ENCODE measurements around the gene HHAT. TPM values are rescaled to one million over a fixed set of nuclear protein-coding genes. Genes with fewer than 3 reads are reported as not detected.

HHAT gene
- total and polyA plus RNA-seq, 2 donors (not counting 3 experiments of a cell fraction or from before 2014, with no cell fraction given) = 2.4 to 4.3 TPM

GRCh38 chr1:210446479-210446878 is 117.8 kb downstream of the HHAT start:
- no peak for FAIRE-seq
- BruUV-seq (replicated peaks) = no TSS peak

More at GRCh38 chr1:210446479-210446878, 117.8 kb downstream of the HHAT start:
- Histone ChIP-seq H3K4me1 (ENCODE audit: control insufficient read depth, extremely low read depth, insufficient read depth, low read length) (no peaks in the 10 kb centered on the region), H2AFZ (ENCODE audit: low read depth, low read length) (no peak overlapping the region), H3K27ac (ENCODE audit: insufficient read depth, low read depth, low read length) (no peak overlapping the region), H4K20me1 (replicated peaks; ENCODE audit: control insufficient read depth, extremely low read depth, insufficient read depth, low read length) (no peaks in the 10 kb centered on the region), H3K9ac (replicated peaks; ENCODE audit: extremely low read depth, insufficient read depth, low read length) (no peak overlapping the region), H3K4me3 (replicated peaks in 1 of 3; ENCODE audit: insufficient read depth in 1 of 3, low read depth in 1 of 3, low read length in 3 of 3) (no peak overlapping the region), H3K9me1 (replicated peaks; ENCODE audit: control insufficient read depth, extremely low read depth, insufficient read depth, low read length) (no peaks in the 10 kb centered on the region), H3K36me3 (ENCODE audit: control insufficient read depth in 2 of 2, extremely low read depth in 1 of 2, insufficient read depth in 2 of 2, low read length in 2 of 2) (no peaks in the 10 kb centered on the region), H3K79me2 (ENCODE audit: control insufficient read depth, insufficient read depth, low read length) (no peaks in the 10 kb centered on the region), H3K9me3 (replicated peaks; ENCODE audit: control insufficient read depth, insufficient read depth, low read length) (no peaks in the 10 kb centered on the region), H3K4me2 (ENCODE audit: insufficient read depth, low read length) (no peak overlapping the region), H3K27me3 (ENCODE audit: control insufficient read depth in 2 of 2, insufficient read depth in 2 of 2, low read length in 2 of 2) (no peaks in the 10 kb centered on the region)
- dilution Hi-C loops (cut with MboI; ENCODE audit: extremely low pct_ligation_motif_present, low sequenced_read_pairs) (no loop called here), intact Hi-C loops (cut with micrococcal nuclease) (no loop called here)
- TF ChIP-seq, protein P1, sequence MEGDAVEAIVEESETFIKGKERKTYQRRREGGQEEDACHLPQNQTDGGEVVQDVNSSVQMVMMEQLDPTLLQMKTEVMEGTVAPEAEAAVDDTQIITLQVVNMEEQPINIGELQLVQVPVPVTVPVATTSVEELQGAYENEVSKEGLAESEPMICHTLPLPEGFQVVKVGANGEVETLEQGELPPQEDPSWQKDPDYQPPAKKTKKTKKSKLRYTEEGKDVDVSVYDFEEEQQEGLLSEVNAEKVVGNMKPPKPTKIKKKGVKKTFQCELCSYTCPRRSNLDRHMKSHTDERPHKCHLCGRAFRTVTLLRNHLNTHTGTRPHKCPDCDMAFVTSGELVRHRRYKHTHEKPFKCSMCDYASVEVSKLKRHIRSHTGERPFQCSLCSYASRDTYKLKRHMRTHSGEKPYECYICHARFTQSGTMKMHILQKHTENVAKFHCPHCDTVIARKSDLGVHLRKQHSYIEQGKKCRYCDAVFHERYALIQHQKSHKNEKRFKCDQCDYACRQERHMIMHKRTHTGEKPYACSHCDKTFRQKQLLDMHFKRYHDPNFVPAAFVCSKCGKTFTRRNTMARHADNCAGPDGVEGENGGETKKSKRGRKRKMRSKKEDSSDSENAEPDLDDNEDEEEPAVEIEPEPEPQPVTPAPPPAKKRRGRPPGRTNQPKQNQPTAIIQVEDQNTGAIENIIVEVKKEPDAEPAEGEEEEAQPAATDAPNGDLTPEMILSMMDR (IDR thresholded peaks at IDR 0.05; ENCODE audit: extremely low read depth in 1 of 2, insufficient read depth in 1 of 2, low read depth in 1 of 2, low read length in 2 of 2) = no peak
- no peak for TF ChIP-seq POLR2A (IDR thresholded peaks at IDR 0.05; ENCODE audit: low read depth, low read length)
- no peak for TF ChIP-seq GATA2 (IDR thresholded peaks at IDR 0.05; ENCODE audit: insufficient read depth, insufficient read length, low read depth, low read length)
- TF ChIP-seq EZH2 (IDR thresholded peaks at IDR 0.05; ENCODE audit: borderline replicate concordance, low read depth, low read length, severe bottlenecking) = no peak
- TF ChIP-seq FOS (IDR thresholded peaks at IDR 0.05; ENCODE audit: borderline replicate concordance, insufficient read depth, low read length) = no peak
- POLR2A ChIA-PET = interaction anchor here (0.6 kb wide), 1 partner anchor 212 kb away, joined by 3 read pairs; no protein-coding TSS in a partner anchor
- no peak for DNase-seq (ENCODE audit: low read depth, low spot score)
- CTCF ChIA-PET = interaction anchor here (0.7 to 7.8 kb wide), 7 partner anchors 40 to 1067 kb away, joined by 3 to 163 read pairs (median 12); partner anchors contain the start of gene KCNH1
